SHP77 (cell line): ENCODE measurements around the gene CC2D2A.
"Not testable (repeated sequence)": the region's sequence is repeated elsewhere in the genome, so short reads cannot be mapped to it uniquely, and the experiment has no call there.

Source experiments
- DNase-seq, 2 experiments: peaks; one replicate each; lab custom pipeline; 2025; lab: John Stamatoyannopoulos, UW

Gene CC2D2A

GRCh38 chr4:15516494-15516893 is 46.8 kb downstream of the CC2D2A start:
- DNase-seq: no peak

DNA sequence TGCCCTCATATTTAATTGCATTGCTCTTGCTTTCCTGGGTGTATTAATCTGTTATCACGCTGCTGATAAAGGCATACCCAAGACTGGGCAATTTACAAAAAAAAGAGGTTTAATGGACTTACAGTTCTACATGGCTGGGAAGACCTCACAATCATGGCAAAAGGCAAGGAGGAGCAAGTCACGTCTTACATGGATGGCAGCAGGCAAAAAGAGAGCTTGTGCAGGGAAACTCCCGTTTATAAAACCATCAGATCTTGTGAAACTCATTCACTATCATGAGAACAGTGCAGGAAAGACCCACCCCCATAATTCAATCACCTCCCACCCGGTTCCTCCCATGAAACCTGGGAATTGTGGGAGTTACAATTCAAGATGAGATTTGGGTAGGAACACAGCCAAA is 48.0 kb downstream of the CC2D2A start:
- not testable (repeated sequence) for DNase-seq

DNA sequence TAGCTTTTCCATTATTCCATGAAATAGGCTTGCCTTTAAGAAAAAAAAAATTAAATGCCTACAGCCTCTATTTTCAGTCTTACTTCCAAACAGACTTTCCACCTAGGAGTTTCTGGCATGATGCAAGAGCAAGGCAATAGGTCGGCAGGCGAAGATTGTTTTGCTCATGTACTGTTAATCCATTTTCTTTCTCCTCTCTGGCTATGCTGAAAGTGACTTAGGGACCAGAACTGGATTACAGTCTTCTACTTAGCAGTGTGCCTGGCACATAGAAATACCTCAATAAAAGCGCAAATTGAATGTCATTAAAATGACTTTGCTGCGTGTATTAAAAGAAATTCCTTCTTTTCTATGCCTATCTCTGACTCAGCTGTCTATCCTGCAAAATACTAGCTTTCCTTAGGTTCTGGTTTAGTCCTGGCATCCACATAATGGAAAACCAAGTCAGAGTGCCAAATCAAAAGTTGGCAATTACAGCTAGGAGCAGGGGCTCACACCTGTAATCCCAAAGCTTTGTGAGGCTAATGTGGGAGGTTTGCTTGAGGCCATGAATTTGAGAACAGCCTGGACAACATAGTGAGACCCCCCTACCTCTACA is 51.9 kb downstream of the CC2D2A start:
- no peak for DNase-seq

DNA sequence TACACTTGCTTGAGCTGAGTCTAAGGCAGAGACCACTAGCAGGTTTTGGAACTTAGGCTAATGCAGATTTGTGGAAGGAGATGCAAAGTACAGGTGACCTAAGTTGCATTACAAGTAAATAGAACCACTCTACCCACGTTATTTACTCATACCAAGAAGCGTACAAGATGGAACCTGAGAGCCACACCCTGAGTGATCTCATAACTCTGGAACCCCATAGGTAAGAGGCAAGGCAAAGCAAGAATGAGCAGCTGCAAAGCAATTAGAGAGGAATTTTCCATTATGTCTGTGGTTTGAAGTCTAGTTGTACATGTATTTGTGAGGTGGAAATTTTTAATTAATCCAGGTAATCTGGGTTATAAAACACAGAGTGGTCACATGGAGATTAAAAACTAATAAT is 55.4 kb downstream of the CC2D2A start:
- no peak for DNase-seq

- DNase-seq: no peak
Measured at GRCh38 chr4:15526924-15527592, 57.4 kb downstream of the CC2D2A start.

DNA sequence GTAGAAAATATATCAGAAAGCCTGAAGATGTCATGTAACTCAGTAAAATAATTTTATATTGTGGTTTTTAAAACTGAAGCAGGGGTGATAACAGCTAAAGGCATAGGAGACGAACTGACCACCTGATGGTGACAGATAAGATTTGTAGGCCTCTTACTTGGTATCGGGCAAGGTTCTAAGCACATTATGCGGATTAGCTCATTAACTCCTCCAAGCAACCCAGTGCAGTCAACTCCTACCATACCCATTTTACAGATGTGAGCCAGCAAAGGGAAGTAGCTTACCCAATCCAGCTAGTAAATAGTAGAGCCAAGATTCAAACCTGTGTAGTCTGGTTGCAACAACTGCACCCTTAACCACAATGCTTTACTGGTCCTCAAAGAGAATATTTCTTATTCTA is 62.1 kb downstream of the CC2D2A start:
- no peak for DNase-seq

DNA sequence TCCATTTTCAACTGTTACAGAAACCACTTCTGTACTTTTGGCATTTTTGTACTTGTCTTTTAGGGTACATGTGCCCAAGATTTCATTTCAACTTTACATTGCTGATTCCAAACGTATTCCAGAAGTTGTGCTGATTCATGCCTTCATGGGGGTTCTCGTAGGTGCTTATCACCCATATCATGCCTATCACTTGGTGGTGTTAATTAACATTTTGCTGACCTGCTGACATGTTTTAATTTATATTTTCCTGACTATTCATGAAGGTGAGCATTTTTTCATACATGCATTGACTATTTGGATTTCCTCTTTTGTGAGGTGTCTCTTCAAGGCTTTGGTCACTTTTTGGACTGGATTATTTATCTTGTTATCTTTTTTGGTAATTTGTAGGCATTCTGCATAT is 64.1 kb downstream of the CC2D2A start:
- DNase-seq: no peak

- no peak for DNase-seq
Measured at GRCh38 chr4:15535599-15535998, 65.9 kb downstream of the CC2D2A start.

- DNase-seq: no peak
Measured at GRCh38 chr4:15536552-15537499, 67.1 kb downstream of the CC2D2A start.

GRCh38 chr4:15541941-15542340 is 72.3 kb downstream of the CC2D2A start:
- no peak for DNase-seq

DNA sequence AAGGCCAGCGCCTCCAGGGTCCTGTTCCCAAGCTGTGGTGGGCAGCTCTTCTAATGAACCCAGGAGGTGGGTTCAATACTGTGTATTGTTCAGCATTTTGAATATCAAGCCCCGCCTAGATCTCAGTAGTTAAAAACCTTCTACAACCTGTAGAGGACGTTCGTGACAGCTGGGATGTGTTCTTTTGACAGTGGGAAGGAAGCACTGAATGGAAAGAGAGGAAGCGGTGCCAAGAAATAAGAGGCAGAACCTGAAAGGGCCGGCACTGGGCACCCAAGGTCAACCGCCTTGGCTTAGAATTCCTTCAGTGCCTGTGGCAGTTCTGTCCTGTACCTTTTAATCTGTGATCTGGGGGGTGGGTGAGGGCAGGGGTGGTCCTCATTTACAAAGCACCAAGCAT is 73.1 kb downstream of the CC2D2A start:
- DNase-seq: no peak

DNA sequence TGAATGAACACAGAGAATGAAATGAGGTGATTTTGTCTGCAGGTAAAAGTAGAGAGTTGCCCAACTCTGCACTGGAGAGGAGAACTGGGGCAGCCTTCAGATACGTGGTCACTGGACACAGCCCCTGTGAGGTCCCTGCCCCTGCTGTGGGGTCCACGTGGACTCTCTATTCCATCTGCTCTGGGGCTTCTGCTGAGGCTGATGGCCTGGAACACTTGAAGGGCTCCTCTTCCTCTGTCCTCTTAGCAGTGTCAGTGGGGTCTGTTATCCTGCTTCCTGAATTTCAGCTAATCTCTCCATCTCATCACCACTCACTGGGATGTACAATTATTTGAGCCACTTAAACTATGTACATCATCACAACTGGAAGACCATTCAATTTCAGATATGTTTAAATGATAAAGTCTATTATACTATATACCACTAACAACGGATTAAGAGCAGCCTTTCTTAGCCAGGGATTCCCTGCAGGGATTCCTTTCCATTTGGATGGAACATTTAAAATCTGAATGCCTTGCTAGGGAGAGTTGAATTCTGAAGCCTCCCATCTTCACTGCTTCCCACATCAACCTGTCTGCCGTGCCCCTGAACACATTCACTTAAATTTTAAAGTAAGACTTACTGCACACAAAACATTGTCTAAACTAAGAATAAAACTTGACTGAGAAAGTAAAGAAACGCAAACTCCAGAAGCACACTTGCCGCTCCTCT is 74.0 kb downstream of the CC2D2A start:
- DNase-seq: no peak

DNA sequence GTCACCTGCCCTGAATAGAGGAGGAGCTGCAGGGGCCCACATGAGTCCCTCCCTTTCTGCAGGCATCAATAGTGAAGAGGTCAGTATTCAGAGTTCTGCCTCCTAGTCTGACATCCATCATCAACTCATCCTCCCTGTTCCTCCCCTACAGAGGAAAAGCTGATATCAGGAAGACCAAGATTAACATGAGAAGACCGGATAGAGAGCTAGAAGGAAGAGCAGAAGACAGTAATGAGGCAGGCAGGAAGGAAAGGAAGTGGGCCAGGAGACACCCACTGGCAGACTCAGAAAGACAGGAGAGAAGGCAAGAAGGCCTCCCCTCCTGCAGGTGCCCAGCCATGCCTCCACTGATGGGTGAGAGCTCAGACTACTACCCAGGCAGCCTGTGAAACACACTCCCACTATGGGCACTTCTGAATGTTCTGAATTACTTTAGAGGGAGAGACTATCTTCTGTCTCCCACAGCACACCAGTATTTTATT is 74.6 kb downstream of the CC2D2A start:
- DNase-seq: no peak

DNA sequence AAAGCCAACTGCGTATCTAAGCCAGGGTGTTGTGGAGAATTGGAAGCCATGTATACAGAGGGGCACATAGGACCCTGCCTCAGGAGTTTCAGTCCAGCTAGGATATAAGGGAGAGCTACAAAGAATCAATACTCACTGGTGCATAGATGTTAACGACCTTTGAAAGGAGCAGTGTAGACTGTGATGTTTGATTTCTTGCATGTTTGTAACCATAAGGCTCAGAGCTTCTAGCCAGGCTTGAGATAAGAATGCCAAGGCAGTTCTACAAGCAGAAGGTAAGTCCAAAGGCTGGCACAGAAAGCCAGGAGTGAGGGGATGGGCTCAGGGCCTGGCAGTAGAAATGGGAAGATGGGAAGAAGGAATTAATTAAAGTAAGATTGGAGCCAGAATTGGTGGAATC is 75.7 kb downstream of the CC2D2A start:
- DNase-seq: no peak

DNA sequence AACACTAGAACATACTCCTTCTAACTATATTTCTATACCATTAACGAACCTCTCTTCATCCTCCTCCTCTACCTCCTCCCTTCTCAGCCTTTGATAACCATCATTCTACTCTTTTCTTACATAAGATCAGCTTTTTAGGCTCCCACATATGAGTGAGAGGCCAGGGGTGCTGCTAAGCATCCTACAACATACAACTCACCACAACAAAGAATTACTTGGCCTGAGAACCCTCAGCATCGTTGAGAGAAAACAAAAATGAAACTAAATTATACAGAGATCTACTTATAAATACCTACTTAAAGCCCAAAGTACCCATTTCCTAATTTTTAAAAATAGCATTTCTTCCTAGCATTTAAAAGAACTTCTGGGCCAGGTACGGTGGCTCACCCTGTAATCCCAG is 77.7 kb downstream of the CC2D2A start:
- no peak for DNase-seq

DNA sequence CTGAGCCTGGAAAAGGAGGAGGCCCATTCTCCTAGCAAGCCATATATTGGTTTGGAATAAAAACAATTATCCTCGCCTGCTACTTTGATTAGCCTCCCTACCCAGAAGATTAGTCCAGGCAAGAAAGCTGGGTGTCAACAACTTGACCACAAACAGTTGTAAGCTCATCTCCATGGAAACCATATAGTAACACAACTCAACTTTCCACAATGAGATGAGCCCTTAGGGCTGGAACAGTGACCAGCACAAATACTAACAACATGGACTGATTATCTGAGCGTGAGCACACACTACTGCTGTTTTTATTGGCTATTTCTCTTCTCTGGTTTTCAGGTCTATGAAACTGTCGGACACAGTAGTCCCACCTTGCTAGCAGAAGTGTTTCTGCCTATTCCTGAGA is 80.8 kb downstream of the CC2D2A start:
- no peak for DNase-seq

DNA sequence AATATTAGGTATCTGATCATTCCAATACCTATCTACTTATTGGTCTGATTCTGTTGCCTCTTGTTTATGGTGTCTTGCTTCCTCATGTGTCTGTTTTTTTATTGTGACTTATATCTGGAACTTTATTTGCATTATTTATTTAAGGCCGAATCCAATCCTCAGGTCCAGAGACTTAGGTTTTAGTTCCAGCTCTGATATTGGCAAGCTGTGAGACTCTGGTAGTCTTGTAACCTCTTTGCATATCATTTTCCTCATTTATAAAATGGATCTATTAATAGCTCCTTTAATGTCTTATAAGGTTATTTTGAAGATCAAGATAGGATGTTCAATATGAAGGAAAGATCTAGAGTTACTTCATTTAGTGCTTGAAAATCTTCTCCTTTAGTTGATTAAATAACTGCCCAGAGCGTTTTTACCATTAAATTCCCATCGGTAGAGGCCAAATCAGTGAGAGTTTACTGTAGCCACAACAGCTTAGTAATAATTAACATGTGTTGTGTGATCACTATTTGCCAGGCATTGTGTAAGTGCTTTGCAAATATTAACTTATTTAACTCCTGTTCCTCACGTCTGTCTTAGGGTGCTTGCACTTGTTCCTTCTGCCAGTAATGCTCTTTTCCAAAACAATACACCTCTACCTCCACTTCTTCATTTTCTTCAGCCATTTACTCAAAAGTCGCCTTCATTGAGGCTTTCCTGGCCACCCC is 82.2 kb downstream of the CC2D2A start:
- DNase-seq: no peak

DNA sequence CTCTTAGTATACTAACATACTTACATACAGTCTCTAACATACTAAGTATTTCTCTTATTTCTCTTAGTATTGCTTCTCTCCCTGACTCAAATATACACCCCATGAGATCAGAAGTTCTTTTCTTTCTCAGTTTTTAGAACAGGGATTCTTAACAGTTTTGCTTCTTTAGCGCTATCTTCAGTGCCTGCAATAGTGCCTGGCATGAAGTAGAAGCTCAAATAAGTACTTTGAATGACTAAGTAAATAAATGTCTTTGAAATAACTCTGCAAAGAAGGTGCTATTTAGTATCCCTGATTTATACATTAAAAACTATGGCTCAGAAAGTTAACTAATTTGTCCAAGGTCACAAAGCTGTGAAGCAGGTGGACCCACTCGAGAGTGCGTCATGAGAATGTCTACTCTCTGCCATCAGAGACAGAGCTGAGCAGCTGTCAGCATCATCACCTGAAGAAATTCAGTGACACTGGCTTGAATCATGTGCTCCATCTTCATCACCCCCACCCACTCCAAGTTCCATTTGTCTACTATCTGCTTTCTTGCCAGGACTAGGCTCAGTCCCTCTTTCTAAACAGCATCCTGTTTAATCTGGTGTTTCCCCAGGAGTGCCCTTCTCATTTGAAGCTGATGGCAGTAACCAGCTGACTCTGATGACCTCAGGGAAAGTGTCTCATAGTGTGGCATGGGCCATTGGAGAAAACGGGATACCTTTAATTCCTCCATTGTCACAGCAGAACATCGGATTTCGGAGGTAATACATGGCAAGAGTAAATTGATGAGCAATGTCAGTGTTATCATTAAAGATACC is 83.1 kb downstream of the CC2D2A start:
- no peak for DNase-seq

DNA sequence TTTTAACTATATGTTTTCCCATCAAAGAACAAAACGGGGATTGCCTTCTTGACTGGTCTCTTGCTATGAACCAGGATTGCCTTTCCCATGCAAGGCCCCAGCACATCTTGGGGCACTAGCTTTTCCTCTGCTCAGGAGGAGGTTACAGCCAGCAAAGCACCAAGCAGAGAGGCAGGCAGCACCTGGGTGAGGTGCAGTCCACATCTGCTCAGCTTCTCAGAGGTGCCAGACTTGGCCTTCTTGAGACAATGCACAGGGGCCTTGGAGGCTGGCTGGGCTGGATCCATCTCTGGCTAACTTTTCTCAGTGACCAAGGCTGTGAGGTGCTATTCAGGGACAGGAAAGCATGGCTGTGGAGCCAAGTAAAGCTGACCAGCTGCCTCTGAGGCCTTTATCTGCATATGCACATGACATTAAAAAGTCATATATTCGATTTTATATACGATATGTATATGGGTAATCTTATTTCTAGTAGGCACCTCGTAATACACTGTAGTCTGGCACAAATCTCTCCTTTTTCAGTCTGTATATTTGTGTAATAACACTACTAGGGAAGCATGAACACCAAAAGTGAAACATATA is 86.9 kb downstream of the CC2D2A start:
- DNase-seq: no peak

DNA sequence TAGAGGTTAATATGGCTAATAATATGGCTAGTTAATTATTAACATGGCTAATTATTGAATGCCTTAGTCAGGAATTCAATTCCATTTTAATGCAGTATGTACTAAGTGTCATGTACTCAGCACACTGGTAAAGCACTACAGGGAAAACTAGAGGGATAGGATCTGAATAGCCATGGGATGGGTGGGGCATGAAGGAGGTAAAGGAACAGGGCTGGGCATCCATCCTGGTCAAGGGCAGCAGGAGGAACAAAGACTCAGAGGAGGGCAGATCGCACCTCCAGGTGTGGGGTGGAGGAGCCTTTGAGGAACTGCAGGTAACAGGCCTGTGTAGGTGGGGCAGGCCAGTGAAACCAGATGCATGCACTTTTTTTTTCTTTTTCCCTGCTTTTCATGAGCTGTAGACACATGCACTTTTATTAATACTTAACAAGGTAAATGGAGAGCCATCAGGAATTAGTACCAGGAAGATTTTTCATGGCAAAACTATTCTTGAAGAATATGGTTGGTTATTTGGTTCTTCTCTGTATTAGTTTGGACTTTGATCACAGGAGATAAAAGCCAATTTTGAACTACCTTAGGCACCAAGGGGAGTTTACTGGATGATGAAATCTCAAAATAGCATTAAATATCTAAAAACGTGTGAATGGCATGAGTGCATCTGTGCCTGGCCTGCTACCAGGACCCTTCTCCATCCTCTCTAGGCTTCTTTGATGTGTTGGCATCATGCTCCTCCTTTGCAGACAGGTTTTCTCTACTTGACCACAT is 88.3 kb downstream of the CC2D2A start:
- no peak for DNase-seq
